Muscle of leg (tissue), 11 donors: Measurements from ENCODE around the gene ELAVL3. TPM values are rescaled to one million over a fixed set of nuclear protein-coding genes. Genes with fewer than 3 reads are reported as not detected.
A peak's percentile ranks its signal among the peaks of the same experiment; 100 is the strongest.

Source experiments
- DNase-seq: peaks from one replicate; pipeline ENCODE4 v3.0.0; 2013
- H3K27ac ChIP-seq: one replicate; pipeline ENCODE4 v1.5.1; 2013; ENCODE audit warnings: mild to moderate bottlenecking, low read length, control low read depth
- H3K27me3 ChIP-seq: one replicate; pipeline ENCODE4 v1.6.1; 2013; ENCODE audit warnings: low read length; ENCODE audit not compliant: control insufficient read depth, insufficient read depth
- H3K36me3 ChIP-seq: one replicate; pipeline ENCODE4 v1.6.1; 2013; ENCODE audit warnings: low read length; ENCODE audit not compliant: control insufficient read depth, insufficient read depth
- H3K4me1 ChIP-seq: one replicate; pipeline ENCODE4 v1.6.1; 2013; ENCODE audit warnings: low read length; ENCODE audit not compliant: control insufficient read depth, insufficient read depth
- H3K4me3 ChIP-seq: one replicate; pipeline ENCODE4 v1.5.1; 2013; ENCODE audit warnings: low read length, control low read depth
- H3K9me3 ChIP-seq: replicated peaks from 2 replicates; pipeline ENCODE4 v1.6.1; 2013; ENCODE audit warnings: low read depth, low read length; ENCODE audit not compliant: control insufficient read depth
- WGBS: methylation state at CpG from one replicate; pipeline ENCODE4 v1.1.5; 2013; ENCODE audit warnings: missing lambda C conversion rate; ENCODE audit not compliant: insufficient coverage; 5-methylcytosine and 5-hydroxymethylcytosine counted together
- polyA plus RNA-seq, 8 donors: library from polyadenylated mRNA; unstranded; fragments of 120-200 nt; gene quantifications; one replicate each; pipeline versions ENCODE4 v1.2.1 to v1.2.3, GENCODE V29; 2013; ENCODE audit warnings: inconsistent platforms in 1 of 8, low replicate concordance in 1 of 8; ENCODE audit not compliant: insufficient read length in 8 of 8, insufficient read depth in 1 of 8
- total RNA-seq: library from RNA; stranded (reverse); fragments of 120-200 nt; gene quantifications from one replicate; pipeline ENCODE4 v1.2.4, GENCODE V29; 2013

The ELAVL3 gene
- total and polyA plus RNA-seq, 9 donors: 0.05 to 0.16 (median 0.09) TPM; not detected in 2

- peaks cover 36% of the 10 kb centered on the region for H3K36me3 ChIP-seq
- H3K27me3 ChIP-seq: no peaks in the 10 kb centered on the region
- no peak overlapping the region for H3K4me3 ChIP-seq
- no peaks in the 10 kb centered on the region for H3K9me3 ChIP-seq
- DNase-seq: no peak
- H3K27ac ChIP-seq: no peak overlapping the region
- no CpG with 5 or more reads among the region's 13 CpGs for WGBS
- peaks cover 6% of the 10 kb centered on the region for H3K4me1 ChIP-seq
Measured at GRCh38 chr19:11451327-11451870, 29.4 kb downstream of the ELAVL3 start.

GRCh38 chr19:11450570-11451326 lies 30.1 kb downstream of the ELAVL3 start:
- DNase-seq: no peak
- Histone ChIP-seq H3K4me3 (no peak overlapping the region), H3K9me3 (no peaks in the 10 kb centered on the region), H3K27me3 (no peaks in the 10 kb centered on the region), H3K4me1 (peaks cover 6% of the 10 kb centered on the region), H3K36me3 (peaks cover 42% of the 10 kb centered on the region), H3K27ac (no peak overlapping the region)
- 78% methylated on average over 9 of the region's 21 CpGs for WGBS

- H3K9me3 ChIP-seq: no peaks in the 10 kb centered on the region
- H3K27ac ChIP-seq: no peak overlapping the region
- 93% methylated on average over 31 of the region's 31 CpGs for WGBS
- no peak overlapping the region for H3K4me3 ChIP-seq
- peaks cover 59% of the 10 kb centered on the region for H3K36me3 ChIP-seq
- peaks cover 6% of the 10 kb centered on the region for H3K4me1 ChIP-seq
- no peak for DNase-seq
- H3K27me3 ChIP-seq: no peaks in the 10 kb centered on the region
Measured at GRCh38 chr19:11448923-11449554, 31.8 kb downstream of the ELAVL3 start.

- Histone ChIP-seq H3K36me3 (peaks cover 62% of the 10 kb centered on the region), H3K27ac (no peak overlapping the region), H3K4me3 (no peak overlapping the region), H3K9me3 (no peaks in the 10 kb centered on the region), H3K4me1 (peaks cover 6% of the 10 kb centered on the region), H3K27me3 (no peaks in the 10 kb centered on the region)
- no peak for DNase-seq
- WGBS: 88% methylated on average over 12 of the region's 13 CpGs
Measured at GRCh38 chr19:11448410-11448809, 32.4 kb downstream of the ELAVL3 start.

- Histone ChIP-seq H3K36me3 (peaks cover 66% of the 10 kb centered on the region), H3K27ac (no peak overlapping the region), H3K4me1 (peaks cover 6% of the 10 kb centered on the region), H3K27me3 (no peaks in the 10 kb centered on the region), H3K4me3 (no peak overlapping the region), H3K9me3 (no peaks in the 10 kb centered on the region)
- no peak for DNase-seq
- WGBS: 86% methylated on average over 24 of the region's 35 CpGs
Measured at GRCh38 chr19:11447347-11448262, 33.2 kb downstream of the ELAVL3 start.

GRCh38 chr19:11446652-11447301 lies 34.1 kb downstream of the ELAVL3 start:
- Histone ChIP-seq H3K36me3 (peaks cover 74% of the 10 kb centered on the region), H3K4me1 (peaks cover 4% of the 10 kb centered on the region), H3K9me3 (no peaks in the 10 kb centered on the region), H3K4me3 (no peak overlapping the region), H3K27ac (no peak overlapping the region), H3K27me3 (no peaks in the 10 kb centered on the region)
- WGBS: 43% methylated on average over 9 of the region's 23 CpGs
- DNase-seq: peak; percentile 28

- no peaks in the 10 kb centered on the region for H3K9me3 ChIP-seq
- H3K4me1 ChIP-seq: no peaks in the 10 kb centered on the region
- 81% methylated on average over 14 of the region's 14 CpGs for WGBS
- DNase-seq: no peak
- no peak overlapping the region for H3K4me3 ChIP-seq
- no peaks in the 10 kb centered on the region for H3K27me3 ChIP-seq
- H3K27ac ChIP-seq: no peak overlapping the region
- H3K36me3 ChIP-seq: peaks cover 79% of the 10 kb centered on the region
Measured at GRCh38 chr19:11446271-11446651, 34.6 kb downstream of the ELAVL3 start.

- Histone ChIP-seq H3K4me3 (no peak overlapping the region), H3K9me3 (no peaks in the 10 kb centered on the region), H3K36me3 (peaks cover 80% of the 10 kb centered on the region), H3K27me3 (no peaks in the 10 kb centered on the region), H3K27ac (no peak overlapping the region), H3K4me1 (no peaks in the 10 kb centered on the region)
- WGBS: 89% methylated on average over 12 of the region's 13 CpGs
- no peak for DNase-seq
Measured at GRCh38 chr19:11445141-11445540, 35.7 kb downstream of the ELAVL3 start.

- WGBS: 75% methylated on average over 5 of the region's 5 CpGs
- H3K4me3 ChIP-seq: no peak overlapping the region
- H3K27me3 ChIP-seq: no peaks in the 10 kb centered on the region
- H3K27ac ChIP-seq: no peak overlapping the region
- no peaks in the 10 kb centered on the region for H3K4me1 ChIP-seq
- H3K9me3 ChIP-seq: no peaks in the 10 kb centered on the region
- H3K36me3 ChIP-seq: peaks cover 82% of the 10 kb centered on the region
- no peak for DNase-seq
Measured at GRCh38 chr19:11444059-11444458, 36.8 kb downstream of the ELAVL3 start.
